A549 (cell line): ENCODE results near the gene HOXD10. TPM values are rescaled to one million over a fixed set of nuclear protein-coding genes. Genes with fewer than 3 reads are reported as not detected.

Experiments
- ATAC-seq, 2 experiments: fragments of 200-7000 bp in 1 of 2; fragments of >200 bp in 1 of 2; cut with Nextera tagmentation in 1 of 2; cut with Tn5 transposase in 1 of 2; 3 replicates each; pipeline versions ENCODE4 v1.8.0 to v1.9.1; 2018 to 2020; ENCODE audit warnings: mild to moderate bottlenecking in 1 of 2, moderate library complexity in 1 of 2
- CTCF ChIA-PET: fragments of 300-600 bp; sonication (Branson Sonifier 250); formaldehyde crosslinking; extraction: SDS; loops from one replicate; lab custom pipeline; 2021; ENCODE audit warnings: antibody characterized with exemption, inconsistent platforms; lab: Yijun Ruan, JAX
- POLR2A ChIA-PET: fragments of 350-600 bp; formaldehyde crosslinking; extraction: SDS; loops from one replicate; lab custom pipeline; 2021; ENCODE audit warnings: antibody characterized with exemption, inconsistent platforms; lab: Yijun Ruan, JAX
- DNase-seq, 2 experiments: peaks; one replicate each; pipeline versions ENCODE4 v3.0.0 to v3.0.0-alpha.2; 2011 to 2016; ENCODE audit warnings: low read depth in 1 of 2, low spot score in 1 of 2
- FAIRE-seq: peaks from 2 replicates; lab custom pipeline; 2011; peaks lifted over from hg19 to GRCh38; lab: Jason Lieb, UNC
- H3K27ac ChIP-seq, 2 experiments: fragments of >200 bp; sonication (Bioruptor Twin); formaldehyde crosslinking; 3 replicates each; pipeline ENCODE4 v1.5.1; 2016 to 2017
- H3K4me1 ChIP-seq: fragments of >200 bp; sonication (Bioruptor Twin); formaldehyde crosslinking; 3 replicates; pipeline ENCODE4 v1.6.1; 2016
- H3K4me2 ChIP-seq: fragments of >200 bp; sonication (Bioruptor Twin); formaldehyde crosslinking; 3 replicates; pipeline ENCODE4 v1.6.1; 2016
- H3K4me3 ChIP-seq: fragments of >200 bp; sonication (Bioruptor Twin); formaldehyde crosslinking; 3 replicates; pipeline ENCODE4 v1.5.1; 2016
- H3K9me3 ChIP-seq: fragments of >200 bp; sonication (Bioruptor Twin); formaldehyde crosslinking; 3 replicates; pipeline ENCODE4 v1.6.1; 2016
- ATOH8 ChIP-seq: fragments of 250-450 bp; sonication (Bioruptor Pico); IDR thresholded peaks from 2 replicates; pipeline ENCODE4 v1.5.0; 2020; ENCODE audit warnings: low read depth, mild to moderate bottlenecking, moderate library complexity
- BHLHE40 ChIP-seq: IDR thresholded peaks from 2 replicates; pipeline ENCODE4 v1.6.1; 2012; ENCODE audit warnings: low read depth, low read length, inconsistent platforms
- CEBPB ChIP-seq, 2 experiments: fragments of >200 bp in 1 of 2; sonication (Bioruptor Twin) in 1 of 2; formaldehyde crosslinking in 1 of 2; IDR thresholded peaks; 2 replicates each; pipeline ENCODE4 v1.6.1; 2012 to 2016
- CHD2 ChIP-seq: fragments of 150-350 bp; IDR thresholded peaks from 2 replicates; pipeline ENCODE4 v1.6.1; 2014; ENCODE audit warnings: low read length; ENCODE audit not compliant: partially characterized antibody
- CTCF ChIP-seq: fragments of >200 bp; sonication (Bioruptor Twin); formaldehyde crosslinking; IDR thresholded peaks from 3 replicates; pipeline ENCODE4 v1.5.1; 2016
- ESRRA ChIP-seq: fragments of 150-350 bp; IDR thresholded peaks from 2 replicates; pipeline ENCODE4 v1.6.1; 2014; ENCODE audit warnings: mild to moderate bottlenecking, low read length, borderline replicate concordance
- FOSB ChIP-seq: fragments of 250-450 bp; sonication (Bioruptor Pico); IDR thresholded peaks from 2 replicates; pipeline ENCODE4 v1.5.0; 2020; ENCODE audit warnings: mild to moderate bottlenecking, moderate library complexity
- FOSL2 ChIP-seq, 2 experiments: fragments of 450-650 bp in 1 of 2; fragments of >200 bp in 1 of 2; sonication (Bioruptor Twin) in 1 of 2; formaldehyde crosslinking; IDR thresholded peaks; 2 replicates each; pipeline versions ENCODE4 v1.5.0 to v1.6.1; 2016 to 2020; ENCODE audit warnings: mild to moderate bottlenecking in 1 of 2, moderate library complexity in 1 of 2
- FOXS1 ChIP-seq: fragments of 250-450 bp; sonication (Bioruptor Pico); IDR thresholded peaks from 2 replicates; pipeline ENCODE4 v1.5.0; 2020; ENCODE audit warnings: mild to moderate bottlenecking, moderate library complexity
- HDAC2 ChIP-seq: fragments of 200-600 bp; sonication (generic); IDR thresholded peaks from 2 replicates; pipeline ENCODE4 v1.6.1; 2016
- HOXA7 ChIP-seq: fragments of 250-450 bp; sonication (Bioruptor Pico); IDR thresholded peaks from 2 replicates; pipeline ENCODE4 v1.5.0; 2020; ENCODE audit warnings: mild to moderate bottlenecking, moderate library complexity
- HOXB13 ChIP-seq: fragments of 250-450 bp; sonication (Bioruptor Pico); IDR thresholded peaks from 2 replicates; pipeline ENCODE4 v1.5.0; 2020; ENCODE audit warnings: low read depth, mild to moderate bottlenecking, moderate library complexity
- JUN ChIP-seq, 2 experiments: fragments of >200 bp; sonication (Bioruptor Twin); formaldehyde crosslinking; IDR thresholded peaks; 2 replicates in 1 of 2; 3 replicates in 1 of 2; pipeline ENCODE4 v1.6.1; 2016 to 2017
- KDM1A ChIP-seq: fragments of 200-600 bp; sonication (generic); IDR thresholded peaks from 2 replicates; pipeline ENCODE4 v1.6.1; 2016; ENCODE audit warnings: low read depth, mild to moderate bottlenecking
- MYC ChIP-seq: IDR thresholded peaks from 2 replicates; pipeline ENCODE4 v1.6.1; 2012; ENCODE audit warnings: mild to moderate bottlenecking, inconsistent platforms, low read length, improper control_type of control experiment, borderline replicate concordance
- NFE2L2 ChIP-seq: fragments of 150-350 bp; conservative IDR thresholded peaks from 2 replicates; pipeline ENCODE4 v1.6.1; 2014; ENCODE audit warnings: low read length
- PHF8 ChIP-seq: fragments of 200-600 bp; sonication (generic); IDR thresholded peaks from 2 replicates; pipeline ENCODE4 v1.6.1; 2016; ENCODE audit warnings: low read depth, mild to moderate bottlenecking, antibody characterized with exemption, moderate library complexity, borderline replicate concordance
- POLR2A ChIP-seq: IDR thresholded peaks from 2 replicates; pipeline ENCODE4 v1.6.1; 2012; ENCODE audit warnings: mild to moderate bottlenecking, low read length
- RAD21 ChIP-seq, 2 experiments: fragments of >200 bp in 1 of 2; sonication (Bioruptor Twin) in 1 of 2; formaldehyde crosslinking in 1 of 2; IDR thresholded peaks in 1 of 2; conservative IDR thresholded peaks in 1 of 2; 2 replicates in 1 of 2; 3 replicates in 1 of 2; pipeline ENCODE4 v1.6.1; 2012 to 2018; ENCODE audit warnings: inconsistent platforms in 1 of 2
- RARB ChIP-seq: fragments of 250-450 bp; sonication (Bioruptor Pico); IDR thresholded peaks from 2 replicates; pipeline ENCODE4 v1.8.0; 2021; ENCODE audit warnings: mild to moderate bottlenecking, moderate library complexity
- RCOR1 ChIP-seq: fragments of 150-350 bp; IDR thresholded peaks from 2 replicates; pipeline ENCODE4 v1.6.1; 2014; ENCODE audit warnings: antibody characterized with exemption, low read length, low read depth
- SREBF2 ChIP-seq: fragments of 450-650 bp; IDR thresholded peaks from 2 replicates; pipeline ENCODE4 v1.6.1; 2014; ENCODE audit warnings: mild to moderate bottlenecking, moderate library complexity
- ZNF302 ChIP-seq: fragments of 250-450 bp; sonication (Bioruptor Pico); IDR thresholded peaks from 2 replicates; pipeline ENCODE4 v1.9.0; 2021; ENCODE audit warnings: inconsistent platforms, mild to moderate bottlenecking, moderate library complexity
- ZSCAN20 ChIP-seq: fragments of 250-450 bp; sonication (Bioruptor Pico); IDR thresholded peaks from 2 replicates; pipeline ENCODE4 v1.8.0; 2022; ENCODE audit warnings: mild to moderate bottlenecking, moderate library complexity
- WGBS: methylation state at CpG from one replicate; pipeline ENCODE4 v1.1.6; 2017; ENCODE audit errors: missing lambda C conversion rate; 5-methylcytosine and 5-hydroxymethylcytosine counted together
- polyA plus RNA-seq, 4 experiments: library from polyadenylated mRNA; depleted of rRNA in 3 of 4; stranded (reverse); fragments of >200 nt; fragmentation: RNase III in 1 of 4; extraction: RNeasy Plus Mini Kit Qiagen cat#74134 plus additional on column Dnase treatment in 1 of 4; gene quantifications; 2 replicates in 3 of 4; 3 replicates in 1 of 4; pipeline ENCODE4 v1.2.3, GENCODE V29; 2011 to 2017
- TF ChIP-seq, protein P1 (sequence below): IDR thresholded peaks from 2 replicates; pipeline ENCODE4 v1.6.1; 2012
- TF ChIP-seq, protein P2 (sequence below): fragments of 150-350 bp; IDR thresholded peaks from 2 replicates; pipeline ENCODE4 v1.6.1; 2014; ENCODE audit warnings: low read depth, mild to moderate bottlenecking, low read length

The HOXD10 gene
- polyA plus RNA-seq, 2 of the 4 experiments (the other 2 are of a cell fraction): 4.3 to 4.8 TPM

GRCh38 chr2:176130147-176130956, 13.8 kb downstream of the HOXD10 start:
- Histone ChIP-seq H3K9me3 (no peaks in the 10 kb centered on the region), H3K4me3 (peak overlapping the region; percentile 81), H3K4me2 (peak overlapping the region; percentile 85), H3K27ac (peak overlapping the region; percentile 88 to 94), H3K4me1 (peaks cover 8% of the 10 kb centered on the region; the same call in 2 of the 3 replicates)
- DNase-seq (peak; percentile 34 to 59), ATAC-seq (peak; percentile 71 to 77), FAIRE-seq (no peak)
- CTCF ChIA-PET: interaction anchor here (0.8 to 9.5 kb wide), 13 partner anchors 9 to 1026 kb away, joined by 3 to 139 read pairs (median 3); no protein-coding TSS in a partner anchor
- TF ChIP-seq CTCF (peak; percentile 11; the same call in 2 of the 3 replicates), NFE2L2 (no peak), ZNF302 (no peak), PHF8 (peak; percentile 45; the same call in 1 of the 2 replicates), RAD21 (conservative IDR thresholded peaks at IDR 0.05 in 1 of 2, IDR thresholded peaks at IDR 0.05 in 1 of 2) (no peak), JUN (IDR thresholded peaks at IDR 0.05) (peak in 1 of 2 experiments; percentile 30; a peak in 1 of 5 replicates), HOXB13 (CRISPR knock-in tag) (no peak), MYC (no peak), HDAC2 (no peak), SREBF2 (no peak)
- TF ChIP-seq, protein P1, sequence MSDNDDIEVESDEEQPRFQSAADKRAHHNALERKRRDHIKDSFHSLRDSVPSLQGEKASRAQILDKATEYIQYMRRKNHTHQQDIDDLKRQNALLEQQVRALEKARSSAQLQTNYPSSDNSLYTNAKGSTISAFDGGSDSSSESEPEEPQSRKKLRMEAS: peak; percentile 35; the same call in 1 of the 2 replicates
- WGBS: 54% methylated on average over 10 of the region's 100 CpGs
- POLR2A ChIA-PET: no interaction called here

DNA sequence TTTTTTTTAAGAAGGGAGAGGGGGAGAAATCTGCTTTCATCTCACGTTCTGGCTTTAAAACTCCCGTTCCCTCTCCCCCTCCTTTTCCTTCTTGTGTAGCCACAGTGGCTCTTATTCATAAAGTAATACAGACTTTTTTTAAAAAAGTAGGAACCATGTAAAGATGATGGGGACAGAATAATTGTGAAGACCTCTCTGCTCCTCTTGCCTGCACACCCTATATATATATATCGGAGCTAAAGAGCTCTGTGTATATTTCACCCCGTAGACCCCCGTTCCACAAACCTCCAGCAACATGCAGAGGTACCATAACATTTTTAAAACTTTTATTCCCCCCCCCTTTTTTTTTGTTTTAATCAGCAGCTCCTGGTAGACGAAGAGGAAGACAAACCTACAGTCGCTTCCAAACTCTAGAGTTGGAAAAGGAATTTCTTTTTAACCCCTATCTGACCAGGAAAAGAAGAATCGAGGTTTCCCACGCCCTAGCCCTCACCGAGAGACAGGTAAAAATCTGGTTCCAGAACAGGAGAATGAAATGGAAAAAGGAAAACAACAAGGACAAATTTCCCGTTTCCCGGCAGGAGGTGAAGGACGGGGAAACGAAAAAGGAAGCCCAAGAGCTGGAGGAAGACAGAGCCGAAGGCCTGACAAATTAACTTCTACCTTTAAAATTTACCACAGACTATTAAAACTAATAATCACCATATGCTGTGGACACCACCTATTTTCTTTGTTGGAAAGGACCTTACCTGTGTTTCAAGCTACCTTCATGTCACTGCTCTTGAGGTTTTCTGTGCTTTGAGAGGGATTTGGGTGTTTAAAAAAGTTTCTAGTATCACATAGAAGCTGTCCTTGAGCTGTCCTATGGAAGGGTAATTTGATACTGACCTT, 14.6 kb downstream of the HOXD10 start:
- ATAC-seq (no peak), FAIRE-seq (no peak), DNase-seq (no peak)
- ChIA-PET CTCF (interaction anchor here (0.8 to 9.5 kb wide), 13 partner anchors 8 to 1025 kb away, joined by 3 to 139 read pairs (median 3); no protein-coding TSS in a partner anchor), POLR2A (no interaction called here)
- no peak for TF ChIP-seq CEBPB (IDR thresholded peaks at IDR 0.05)
- TF ChIP-seq FOSL2 (IDR thresholded peaks at IDR 0.05): no peak
- no peak for TF ChIP-seq FOSL2 (CRISPR knock-in tag; IDR thresholded peaks at IDR 0.05)
- TF ChIP-seq HDAC2: no peak
- no peak for TF ChIP-seq KDM1A
- TF ChIP-seq BHLHE40: no peak
- TF ChIP-seq ESRRA: no peak
- no peak for TF ChIP-seq CTCF
- no peak for TF ChIP-seq ZSCAN20 (CRISPR knock-in tag)
- TF ChIP-seq RCOR1: no peak
- no peak for TF ChIP-seq RARB
- TF ChIP-seq POLR2A: no peak
- no peak for TF ChIP-seq HOXA7 (CRISPR knock-in tag)
- TF ChIP-seq, protein P2, sequence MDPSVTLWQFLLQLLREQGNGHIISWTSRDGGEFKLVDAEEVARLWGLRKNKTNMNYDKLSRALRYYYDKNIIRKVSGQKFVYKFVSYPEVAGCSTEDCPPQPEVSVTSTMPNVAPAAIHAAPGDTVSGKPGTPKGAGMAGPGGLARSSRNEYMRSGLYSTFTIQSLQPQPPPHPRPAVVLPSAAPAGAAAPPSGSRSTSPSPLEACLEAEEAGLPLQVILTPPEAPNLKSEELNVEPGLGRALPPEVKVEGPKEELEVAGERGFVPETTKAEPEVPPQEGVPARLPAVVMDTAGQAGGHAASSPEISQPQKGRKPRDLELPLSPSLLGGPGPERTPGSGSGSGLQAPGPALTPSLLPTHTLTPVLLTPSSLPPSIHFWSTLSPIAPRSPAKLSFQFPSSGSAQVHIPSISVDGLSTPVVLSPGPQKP: no peak
- no peak for TF ChIP-seq FOXS1 (CRISPR knock-in tag)
- TF ChIP-seq ATOH8 (CRISPR knock-in tag): no peak
- TF ChIP-seq FOSB (CRISPR knock-in tag): no peak
- TF ChIP-seq NFE2L2: no peak
- TF ChIP-seq CHD2: no peak
- peak overlapping the region; percentile 88 to 94 for H3K27ac ChIP-seq
- peak overlapping the region; percentile 85 for H3K4me2 ChIP-seq
- H3K4me3 ChIP-seq: peak overlapping the region; percentile 81
- H3K9me3 ChIP-seq: no peaks in the 10 kb centered on the region
- peaks cover 10% of the 10 kb centered on the region; the same call in 2 of the 3 replicates for H3K4me1 ChIP-seq
- 79% methylated on average over 15 of the region's 15 CpGs for WGBS
